PC-3 (cell line): Measurements from ENCODE around the gene SLC9B1. TPM values are rescaled to one million over a fixed set of nuclear protein-coding genes. Genes with fewer than 3 reads are reported as not detected.
A peak's percentile ranks its signal among the peaks of the same experiment; 100 is the strongest.
"Not testable (repeated sequence)": the region's sequence is repeated elsewhere in the genome, so short reads cannot be mapped to it uniquely, and the experiment has no call there.

Source experiments
- ATAC-seq: fragments of 200-7000 bp; cut with Tn5 transposase; 2 replicates; pipeline ENCODE4 v1.9.1; 2020; ENCODE audit warnings: mild to moderate bottlenecking, moderate library complexity
- BruUV-seq: library from RNA; stranded (reverse); fragments of 400-500 nt; replicated peaks from 2 replicates; lab custom pipeline; 2021; lab: Mats Ljungman, UMichigan
- CTCF ChIA-PET: fragments of 300-600 bp; sonication (Branson Sonifier 250); formaldehyde crosslinking; loops from one replicate; lab custom pipeline; 2022; ENCODE audit warnings: antibody characterized with exemption; lab: Charles Lee
- POLR2A ChIA-PET: fragments of 300-600 bp; sonication (Branson Sonifier 250); formaldehyde crosslinking; loops from one replicate; lab custom pipeline; 2022; ENCODE audit warnings: antibody characterized with exemption; ENCODE audit not compliant: unreplicated experiment; lab: Charles Lee
- DNase-seq: peaks from one replicate; pipeline ENCODE4 v3.0.0-alpha.2; 2015
- H2AFZ ChIP-seq: fragments of 300-600 bp; sonication (generic); 2 replicates; pipeline ENCODE4 v1.6.0; 2016; ENCODE audit warnings: antibody characterized with exemption, low read length
- H3F3A ChIP-seq: fragments of 300-600 bp; sonication (generic); one replicate; pipeline ENCODE4 v1.6.0; 2017; ENCODE audit warnings: antibody characterized with exemption, low read length, control low read depth, mild to moderate bottlenecking; ENCODE audit not compliant: unreplicated experiment
- H3K27ac ChIP-seq: fragments of 300-600 bp; sonication (generic); 2 replicates; pipeline ENCODE4 v1.5.1; 2016; ENCODE audit warnings: mild to moderate bottlenecking, low read length
- H3K27me3 ChIP-seq: fragments of 300-600 bp; sonication (generic); 2 replicates; pipeline ENCODE4 v1.6.1; 2016; ENCODE audit warnings: low read length, mixed read lengths
- H3K36me3 ChIP-seq: fragments of 300-600 bp; sonication (generic); 2 replicates; pipeline ENCODE4 v1.6.1; 2016; ENCODE audit warnings: low read depth, mixed run types, low read length, mixed read lengths
- H3K4me1 ChIP-seq: fragments of 300-600 bp; sonication (generic); 2 replicates; pipeline ENCODE4 v1.5.1; 2016; ENCODE audit warnings: low read length; ENCODE audit not compliant: insufficient read depth
- H3K4me2 ChIP-seq: fragments of 300-600 bp; sonication (generic); 2 replicates; pipeline ENCODE4 v1.6.0; 2016; ENCODE audit warnings: low read length
- H3K4me3 ChIP-seq: fragments of 300-600 bp; sonication (generic); 2 replicates; pipeline ENCODE4 v1.5.1; 2016; ENCODE audit warnings: mild to moderate bottlenecking, low read length, mixed read lengths
- H3K79me2 ChIP-seq: fragments of 300-600 bp; sonication (generic); 2 replicates; pipeline ENCODE4 v1.6.1; 2017; ENCODE audit warnings: low read length, mixed read lengths
- H3K9ac ChIP-seq: fragments of 300-600 bp; sonication (generic); 2 replicates; pipeline ENCODE4 v1.6.0; 2016; ENCODE audit warnings: mild to moderate bottlenecking, low read length
- H3K9me2 ChIP-seq: fragments of 300-600 bp; sonication (generic); replicated peaks from 2 replicates; pipeline ENCODE4 v1.6.1; 2016; ENCODE audit warnings: mixed run types, low read length, mixed read lengths
- H3K9me3 ChIP-seq: fragments of 300-600 bp; sonication (generic); 2 replicates; pipeline ENCODE4 v1.6.1; 2016; ENCODE audit warnings: low read length, mixed read lengths
- H4K20me1 ChIP-seq: fragments of 300-600 bp; sonication (generic); 2 replicates; pipeline ENCODE4 v1.6.1; 2016; ENCODE audit warnings: low read length, mixed read lengths
- EZH2 ChIP-seq: fragments of 300-600 bp; sonication (generic); IDR thresholded peaks from one replicate; pipeline ENCODE4 v1.6.1; 2017; ENCODE audit warnings: antibody characterized with exemption, mild to moderate bottlenecking, low read length; ENCODE audit not compliant: unreplicated experiment
- EZH2phosphoT487 ChIP-seq: fragments of 300-600 bp; sonication (generic); IDR thresholded peaks from 2 replicates; pipeline ENCODE4 v1.6.1; 2018; ENCODE audit warnings: mild to moderate bottlenecking, antibody characterized with exemption, low read length, borderline replicate concordance
- intact Hi-C: fragments of 100-400 bp; cut with micrococcal nuclease; formaldehyde crosslinking; loops from 2 replicates; pipeline ENCODE4 v1.9.0; 2023
- total RNA-seq: library from RNA; depleted of rRNA; stranded (reverse); fragments of >200 nt; gene quantifications from 2 replicates; pipeline ENCODE4 v1.2.3, GENCODE V29; 2014
- TF ChIP-seq, protein P1 (sequence below): fragments of 300-600 bp; sonication (generic); conservative IDR thresholded peaks from 2 replicates; pipeline ENCODE4 v1.5.1; 2017; ENCODE audit warnings: antibody characterized with exemption, low read depth, mild to moderate bottlenecking, low read length

SLC9B1 gene
- total RNA-seq, 1 experiment from 2014 or later, result not detected

DNA sequence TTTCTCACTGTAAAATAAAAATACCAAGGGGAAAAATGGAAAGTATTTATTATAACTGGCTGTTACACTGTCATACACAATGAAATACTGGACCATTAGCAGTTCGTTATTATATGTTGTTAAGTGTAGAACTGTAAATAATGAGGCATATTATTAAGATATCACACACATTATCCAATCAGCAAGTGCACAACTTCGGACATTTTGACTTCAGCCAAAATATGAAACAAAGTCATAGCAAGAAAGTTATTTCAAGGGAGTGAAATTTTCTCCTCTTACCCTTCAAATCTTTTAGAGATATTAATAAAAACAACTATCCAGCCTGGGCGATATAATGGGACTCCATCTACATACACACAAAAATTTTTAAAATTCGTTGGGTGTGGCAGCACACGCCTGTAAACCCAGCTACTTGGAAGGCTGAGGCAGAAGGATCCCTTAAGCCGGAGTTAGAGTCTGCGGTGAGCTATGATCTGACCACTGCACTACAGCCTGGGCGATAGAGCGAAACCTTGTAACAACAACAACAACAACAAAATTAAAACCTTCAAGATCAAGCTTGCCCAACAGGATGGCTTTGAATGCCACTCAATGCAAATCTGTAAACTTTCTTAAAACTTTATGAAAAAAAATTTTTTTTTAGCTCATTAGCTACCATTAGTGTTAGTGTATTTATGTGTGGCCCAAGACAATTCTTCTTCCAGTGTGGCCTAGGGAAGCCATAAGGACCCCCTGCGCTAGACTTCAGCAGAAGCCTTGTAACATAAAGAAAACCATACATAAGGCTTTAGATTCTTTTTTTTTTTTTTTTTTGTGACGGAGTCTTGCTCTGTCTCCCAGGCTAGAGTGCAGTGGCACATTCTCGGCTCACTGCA, 152.0 kb downstream of the SLC9B1 start:
- H3F3A ChIP-seq, result no peaks in the 10 kb centered on the region
- no peaks in the 10 kb centered on the region for H3K27me3 ChIP-seq
- no peaks in the 10 kb centered on the region for H3K9me3 ChIP-seq
- ChIA-PET POLR2A (interaction anchor here (0.7 kb wide), 1 partner anchor 33 kb away, joined by 3 read pairs; no protein-coding TSS in a partner anchor), CTCF (no interaction called here)
- no peak for ATAC-seq
- no peak overlapping the region; the same call in 1 of the 2 replicates for H3K4me3 ChIP-seq
- H3K9me2 ChIP-seq, result no peaks in the 10 kb centered on the region
- peak overlapping the region; percentile 96 for H3K4me2 ChIP-seq
- H3K27ac ChIP-seq, result no peak overlapping the region
- no peak overlapping the region for H3K9ac ChIP-seq
- peaks cover 27% of the 10 kb centered on the region for H3K4me1 ChIP-seq
- intact Hi-C loops, result loop anchor here (5.0 kb wide), 1 partner anchor 140 kb away; no protein-coding TSS in a partner anchor
- H3K79me2 ChIP-seq, result peaks cover 50% of the 10 kb centered on the region
- H2AFZ ChIP-seq, result no peak overlapping the region
- no TSS peak for BruUV-seq
- H4K20me1 ChIP-seq, result no peaks in the 10 kb centered on the region; the same call in 1 of the 2 replicates
- no peak for TF ChIP-seq EZH2
- no peak for TF ChIP-seq EZH2phosphoT487
- TF ChIP-seq, protein P1, sequence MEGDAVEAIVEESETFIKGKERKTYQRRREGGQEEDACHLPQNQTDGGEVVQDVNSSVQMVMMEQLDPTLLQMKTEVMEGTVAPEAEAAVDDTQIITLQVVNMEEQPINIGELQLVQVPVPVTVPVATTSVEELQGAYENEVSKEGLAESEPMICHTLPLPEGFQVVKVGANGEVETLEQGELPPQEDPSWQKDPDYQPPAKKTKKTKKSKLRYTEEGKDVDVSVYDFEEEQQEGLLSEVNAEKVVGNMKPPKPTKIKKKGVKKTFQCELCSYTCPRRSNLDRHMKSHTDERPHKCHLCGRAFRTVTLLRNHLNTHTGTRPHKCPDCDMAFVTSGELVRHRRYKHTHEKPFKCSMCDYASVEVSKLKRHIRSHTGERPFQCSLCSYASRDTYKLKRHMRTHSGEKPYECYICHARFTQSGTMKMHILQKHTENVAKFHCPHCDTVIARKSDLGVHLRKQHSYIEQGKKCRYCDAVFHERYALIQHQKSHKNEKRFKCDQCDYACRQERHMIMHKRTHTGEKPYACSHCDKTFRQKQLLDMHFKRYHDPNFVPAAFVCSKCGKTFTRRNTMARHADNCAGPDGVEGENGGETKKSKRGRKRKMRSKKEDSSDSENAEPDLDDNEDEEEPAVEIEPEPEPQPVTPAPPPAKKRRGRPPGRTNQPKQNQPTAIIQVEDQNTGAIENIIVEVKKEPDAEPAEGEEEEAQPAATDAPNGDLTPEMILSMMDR, result no peak
- no peaks in the 10 kb centered on the region for H3K36me3 ChIP-seq
- DNase-seq, result no peak

DNA sequence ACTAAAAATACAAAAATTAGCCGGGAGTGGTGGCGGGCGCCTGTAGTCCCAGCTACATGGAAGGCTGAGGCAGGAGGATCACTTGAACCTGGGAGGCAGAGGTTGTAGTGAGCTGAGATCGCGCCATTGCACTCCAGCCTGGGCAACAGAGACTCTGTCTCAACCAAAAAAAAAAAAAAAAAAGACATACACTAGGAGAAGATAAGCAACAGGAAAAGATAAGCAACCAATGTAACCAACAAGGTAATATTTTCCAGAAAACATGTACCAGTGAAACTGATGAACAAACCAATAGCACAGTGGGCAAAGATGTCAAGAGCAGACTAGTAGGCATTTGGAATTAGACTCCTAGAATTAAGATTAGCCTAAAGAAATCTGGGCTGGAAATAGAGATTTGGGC, 154.2 kb downstream of the SLC9B1 start:
- H2AFZ ChIP-seq, CTCF ChIA-PET, H3K9ac ChIP-seq, DNase-seq, H3K27me3 ChIP-seq, H3F3A ChIP-seq, BruUV-seq, H3K9me3 ChIP-seq, H3K27ac ChIP-seq, POLR2A ChIA-PET, H4K20me1 ChIP-seq, H3K4me3 ChIP-seq, ATAC-seq, H3K4me2 ChIP-seq, H3K36me3 ChIP-seq, H3K9me2 ChIP-seq: not testable (repeated sequence)
- Histone ChIP-seq H3K79me2 (peaks cover 29% of the 10 kb centered on the region), H3K4me1 (peaks cover 13% of the 10 kb centered on the region)
- intact Hi-C loops, result loop anchor here (5.0 kb wide), 1 partner anchor 142 kb away; no protein-coding TSS in a partner anchor

DNA sequence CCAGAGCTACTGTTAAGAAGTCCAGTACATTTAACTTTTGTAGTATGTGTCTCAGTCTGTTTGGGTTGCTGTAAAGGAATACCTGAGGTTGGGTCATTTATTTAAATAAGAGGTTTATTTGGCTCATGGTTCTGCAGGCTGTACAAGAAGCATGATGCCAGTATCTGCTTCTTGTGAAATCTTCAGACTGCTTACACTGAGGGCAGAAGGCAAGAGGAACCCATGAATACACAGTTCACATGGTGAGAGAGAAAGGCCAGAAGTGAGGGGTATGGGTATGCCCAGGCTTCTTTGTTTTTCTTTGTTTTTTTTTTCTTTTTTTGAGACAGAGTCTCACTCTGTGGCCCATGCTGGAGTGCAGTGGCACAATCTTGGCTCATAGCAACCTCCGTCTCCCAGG, 156.8 kb downstream of the SLC9B1 start:
- ChIA-PET POLR2A (no interaction called here), CTCF (no interaction called here)
- Histone ChIP-seq H3K27ac (no peak overlapping the region), H3K4me2 (no peak overlapping the region), H3K9me3 (no peaks in the 10 kb centered on the region), H3K4me1 (peaks cover 6% of the 10 kb centered on the region), H3F3A (no peaks in the 10 kb centered on the region), H3K9ac (no peak overlapping the region), H2AFZ (no peak overlapping the region), H3K9me2 (no peaks in the 10 kb centered on the region), H3K4me3 (no peak overlapping the region), H4K20me1 (no peaks in the 10 kb centered on the region), H3K36me3 (peaks cover 8% of the 10 kb centered on the region; the same call in 1 of the 2 replicates), H3K79me2 (peaks cover 11% of the 10 kb centered on the region), H3K27me3 (no peaks in the 10 kb centered on the region)
- no TSS peak for BruUV-seq
- ATAC-seq (no peak), DNase-seq (no peak)
- intact Hi-C loops, result no loop called here
- TF ChIP-seq EZH2phosphoT487, result no peak
- TF ChIP-seq EZH2, result no peak
- TF ChIP-seq, protein P1, result no peak
